Cardiac muscle cell (in vitro differentiated cells and primary cell): ENCODE results near the gene RNF214. TPM values are rescaled to one million over a fixed set of nuclear protein-coding genes. Genes with fewer than 3 reads are reported as not detected.

Source experiments
- DNase-seq, 2 donors: peaks; one replicate each; pipeline versions ENCODE4 v3.0.0 to v3.0.0-alpha.2; 2010 to 2017; ENCODE audit warnings: low read depth in 1 of 2, low spot score in 1 of 2
- H3K27ac ChIP-seq: fragments of 200-600 bp; sonication (generic); 2 replicates; pipeline ENCODE4 v1.5.1; 2016
- H3K27me3 ChIP-seq: fragments of 200-600 bp; sonication (generic); 2 replicates; pipeline ENCODE4 v1.6.0; 2016; ENCODE audit warnings: control low read depth
- H3K36me3 ChIP-seq: fragments of 200-600 bp; sonication (generic); 2 replicates; pipeline ENCODE4 v1.5.1; 2016; ENCODE audit warnings: control low read depth
- H3K4me1 ChIP-seq: fragments of 200-600 bp; sonication (generic); 2 replicates; pipeline ENCODE4 v1.8.1; 2017; ENCODE audit warnings: low read depth, mild to moderate bottlenecking, mixed run types
- H3K4me3 ChIP-seq: fragments of 200-600 bp; sonication (generic); 2 replicates; pipeline ENCODE4 v1.5.1; 2016; ENCODE audit warnings: mild to moderate bottlenecking
- H3K9me3 ChIP-seq: fragments of 200-600 bp; sonication (generic); 2 replicates; pipeline ENCODE4 v1.5.1; 2017; ENCODE audit warnings: low read depth, mild to moderate bottlenecking, control low read depth
- polyA plus RNA-seq: library from polyadenylated mRNA; unstranded; fragments of >200 nt; fragmentation: Nextera tagmentation; extraction: Ambion mirVana; gene quantifications from 2 replicates; pipeline ENCODE4 v1.2.1, GENCODE V29; 2016
- total RNA-seq: library from RNA; depleted of rRNA; stranded (reverse); fragments of >200 nt; gene quantifications from 2 replicates; pipeline ENCODE4 v1.2.3, GENCODE V29; 2016
- TF ChIP-seq, protein P1 (sequence below): IDR thresholded peaks from 2 replicates; pipeline ENCODE4 v1.5.1; 2012; ENCODE audit warnings: low read depth, mild to moderate bottlenecking, low read length

The RNF214 gene
- total and polyA plus RNA-seq, 2 experiments from 2014 or later = 13.8 to 20.0 TPM

GRCh38 chr11:117210620-117211019, 21.9 kb upstream of the RNF214 start:
- TF ChIP-seq, protein P1, sequence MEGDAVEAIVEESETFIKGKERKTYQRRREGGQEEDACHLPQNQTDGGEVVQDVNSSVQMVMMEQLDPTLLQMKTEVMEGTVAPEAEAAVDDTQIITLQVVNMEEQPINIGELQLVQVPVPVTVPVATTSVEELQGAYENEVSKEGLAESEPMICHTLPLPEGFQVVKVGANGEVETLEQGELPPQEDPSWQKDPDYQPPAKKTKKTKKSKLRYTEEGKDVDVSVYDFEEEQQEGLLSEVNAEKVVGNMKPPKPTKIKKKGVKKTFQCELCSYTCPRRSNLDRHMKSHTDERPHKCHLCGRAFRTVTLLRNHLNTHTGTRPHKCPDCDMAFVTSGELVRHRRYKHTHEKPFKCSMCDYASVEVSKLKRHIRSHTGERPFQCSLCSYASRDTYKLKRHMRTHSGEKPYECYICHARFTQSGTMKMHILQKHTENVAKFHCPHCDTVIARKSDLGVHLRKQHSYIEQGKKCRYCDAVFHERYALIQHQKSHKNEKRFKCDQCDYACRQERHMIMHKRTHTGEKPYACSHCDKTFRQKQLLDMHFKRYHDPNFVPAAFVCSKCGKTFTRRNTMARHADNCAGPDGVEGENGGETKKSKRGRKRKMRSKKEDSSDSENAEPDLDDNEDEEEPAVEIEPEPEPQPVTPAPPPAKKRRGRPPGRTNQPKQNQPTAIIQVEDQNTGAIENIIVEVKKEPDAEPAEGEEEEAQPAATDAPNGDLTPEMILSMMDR = no peak
- H3K36me3 ChIP-seq = no peaks in the 10 kb centered on the region
- DNase-seq = no peak
- no peaks in the 10 kb centered on the region for H3K9me3 ChIP-seq
- no peaks in the 10 kb centered on the region for H3K27me3 ChIP-seq
- no peak overlapping the region for H3K4me3 ChIP-seq
- no peaks in the 10 kb centered on the region for H3K4me1 ChIP-seq
- no peak overlapping the region for H3K27ac ChIP-seq

- Histone ChIP-seq H3K9me3 (no peaks in the 10 kb centered on the region), H3K36me3 (peaks cover 3% of the 10 kb centered on the region), H3K4me3 (no peak overlapping the region), H3K27ac (no peak overlapping the region), H3K4me1 (no peaks in the 10 kb centered on the region), H3K27me3 (no peaks in the 10 kb centered on the region)
- TF ChIP-seq, protein P1 = no peak
- no peak for DNase-seq
Measured at GRCh38 chr11:117212697-117213355, 19.6 kb upstream of the RNF214 start.

DNA sequence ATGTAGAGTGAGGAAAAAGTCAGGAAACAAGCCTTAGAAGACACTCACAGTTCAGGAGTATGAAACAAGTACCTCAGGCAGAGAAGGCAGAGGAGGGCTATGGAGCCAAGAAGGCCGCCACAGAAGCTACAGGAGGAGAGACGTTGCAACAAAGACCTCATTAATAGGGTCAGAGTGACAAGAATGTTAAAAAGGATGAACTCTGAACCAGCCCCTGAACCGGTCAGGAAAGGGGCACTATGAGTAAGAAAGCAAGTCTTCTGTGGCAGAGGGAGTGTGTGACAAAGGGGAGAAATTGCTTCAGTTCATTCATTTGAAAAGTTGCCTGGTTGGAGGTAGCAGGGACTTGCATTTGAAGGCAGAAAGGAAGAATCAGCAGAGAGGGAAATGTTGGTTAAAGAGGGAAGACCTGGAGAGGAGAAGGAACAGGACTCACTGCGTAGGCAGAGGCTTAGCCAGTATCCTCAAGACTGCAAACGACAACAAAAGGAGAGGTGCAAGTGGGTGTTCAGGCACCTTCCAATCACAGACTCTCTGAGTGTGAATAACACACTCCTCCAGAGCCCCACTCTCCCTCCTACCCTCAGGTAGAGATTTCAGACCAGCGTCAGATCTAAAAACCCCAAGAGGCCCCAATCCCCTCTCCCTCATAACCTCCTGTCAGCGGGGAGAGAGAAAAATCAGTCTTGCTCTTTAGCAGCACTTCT, 17.9 kb upstream of the RNF214 start:
- H3K36me3 ChIP-seq = peaks cover 8% of the 10 kb centered on the region
- H3K27ac ChIP-seq = no peak overlapping the region
- H3K4me1 ChIP-seq = no peaks in the 10 kb centered on the region
- no peaks in the 10 kb centered on the region for H3K27me3 ChIP-seq
- TF ChIP-seq, protein P1 = no peak
- H3K4me3 ChIP-seq = no peak overlapping the region
- DNase-seq = no peak
- no peaks in the 10 kb centered on the region for H3K9me3 ChIP-seq

GRCh38 chr11:117217141-117218084, 15.1 kb upstream of the RNF214 start:
- DNase-seq = peak in 1 of 2 donors; percentile 98
- H3K27ac ChIP-seq = no peak overlapping the region
- peaks cover 20% of the 10 kb centered on the region for H3K4me1 ChIP-seq
- peaks cover 8% of the 10 kb centered on the region for H3K36me3 ChIP-seq
- H3K27me3 ChIP-seq = no peaks in the 10 kb centered on the region
- TF ChIP-seq, protein P1 = no peak
- no peaks in the 10 kb centered on the region for H3K9me3 ChIP-seq
- H3K4me3 ChIP-seq = no peak overlapping the region

DNA sequence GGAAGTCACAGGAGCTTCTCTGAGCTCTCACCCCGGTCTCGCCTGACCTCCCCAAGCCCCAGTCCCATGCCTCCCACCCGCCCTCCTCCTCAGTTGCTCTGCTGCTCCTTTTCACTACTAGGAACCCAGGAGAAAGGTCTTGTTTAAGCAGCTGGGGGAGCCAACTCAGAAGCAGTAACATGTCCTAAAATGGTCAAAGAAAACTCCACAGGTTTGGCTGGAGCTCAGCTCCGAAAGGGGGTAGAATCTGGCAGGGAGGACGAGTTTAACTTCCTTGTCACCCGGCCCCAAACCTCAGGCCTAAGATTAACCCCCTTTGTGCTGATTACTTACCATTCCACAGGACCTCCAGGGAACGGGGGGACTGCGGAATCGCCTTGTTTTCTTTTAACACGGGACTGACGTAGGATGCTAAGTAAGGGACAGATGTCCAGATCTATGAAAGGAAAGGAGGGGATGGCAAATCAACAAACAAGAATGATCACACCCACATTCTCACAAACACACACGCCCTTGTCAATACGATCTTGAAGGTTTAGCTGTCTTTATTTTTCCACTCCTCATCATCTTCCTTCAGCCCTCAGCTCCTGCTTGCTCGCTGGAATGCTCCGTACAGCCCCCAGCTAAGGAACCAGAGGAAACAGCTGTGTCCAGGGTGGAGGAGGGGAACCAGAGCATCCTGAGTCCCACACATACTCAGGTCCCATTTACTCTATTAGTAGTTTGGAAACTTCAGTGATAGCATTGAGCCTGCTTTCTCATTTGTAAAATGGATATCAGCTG, 14.1 kb upstream of the RNF214 start:
- no peaks in the 10 kb centered on the region for H3K9me3 ChIP-seq
- H3K4me1 ChIP-seq = peaks cover 20% of the 10 kb centered on the region
- peak in 1 of 2 donors; percentile 97 for DNase-seq
- H3K27me3 ChIP-seq = no peaks in the 10 kb centered on the region
- no peak overlapping the region for H3K4me3 ChIP-seq
- TF ChIP-seq, protein P1 = no peak
- peaks cover 8% of the 10 kb centered on the region for H3K36me3 ChIP-seq
- no peak overlapping the region for H3K27ac ChIP-seq
